ENCODE results near the gene MAG. TPM values are rescaled to one million over a fixed set of nuclear protein-coding genes. Genes with fewer than 3 reads are reported as not detected.

Gene MAG
- total RNA-seq, 1 experiment from 2014 or later = not detected

- Mint-ChIP-seq H3K27ac (ENCODE audit: low read depth, unreplicated experiment) (no peak overlapping the region), H3K27me3 (ENCODE audit: insufficient read depth, unreplicated experiment) (peaks cover 12% of the 10 kb centered on the region), H3K36me3 (ENCODE audit: insufficient read depth, unreplicated experiment) (no peaks in the 10 kb centered on the region), H3K4me3 (ENCODE audit: unreplicated experiment) (no peak overlapping the region), H3K4me1 (ENCODE audit: insufficient read depth, unreplicated experiment) (no peaks in the 10 kb centered on the region), H3K9me3 (ENCODE audit: unreplicated experiment) (no peaks in the 10 kb centered on the region)
- TF ChIP-seq, protein P1, sequence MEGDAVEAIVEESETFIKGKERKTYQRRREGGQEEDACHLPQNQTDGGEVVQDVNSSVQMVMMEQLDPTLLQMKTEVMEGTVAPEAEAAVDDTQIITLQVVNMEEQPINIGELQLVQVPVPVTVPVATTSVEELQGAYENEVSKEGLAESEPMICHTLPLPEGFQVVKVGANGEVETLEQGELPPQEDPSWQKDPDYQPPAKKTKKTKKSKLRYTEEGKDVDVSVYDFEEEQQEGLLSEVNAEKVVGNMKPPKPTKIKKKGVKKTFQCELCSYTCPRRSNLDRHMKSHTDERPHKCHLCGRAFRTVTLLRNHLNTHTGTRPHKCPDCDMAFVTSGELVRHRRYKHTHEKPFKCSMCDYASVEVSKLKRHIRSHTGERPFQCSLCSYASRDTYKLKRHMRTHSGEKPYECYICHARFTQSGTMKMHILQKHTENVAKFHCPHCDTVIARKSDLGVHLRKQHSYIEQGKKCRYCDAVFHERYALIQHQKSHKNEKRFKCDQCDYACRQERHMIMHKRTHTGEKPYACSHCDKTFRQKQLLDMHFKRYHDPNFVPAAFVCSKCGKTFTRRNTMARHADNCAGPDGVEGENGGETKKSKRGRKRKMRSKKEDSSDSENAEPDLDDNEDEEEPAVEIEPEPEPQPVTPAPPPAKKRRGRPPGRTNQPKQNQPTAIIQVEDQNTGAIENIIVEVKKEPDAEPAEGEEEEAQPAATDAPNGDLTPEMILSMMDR (IDR thresholded peaks at IDR 0.05; ENCODE audit: unreplicated experiment) = no peak
- intact Hi-C loops (cut with micrococcal nuclease) = no loop called here
- CTCF ChIA-PET = interaction anchor here (0.5 kb wide), 1 partner anchor 21 kb away, joined by 3 read pairs; no protein-coding TSS in a partner anchor
- POLR2A ChIA-PET = no interaction called here
- DNase-seq (ENCODE audit: unreplicated experiment) = no peak
- BruUV-seq (replicated peaks) = no TSS peak
Measured at GRCh38 chr19:35305181-35305580, 13.2 kb downstream of the MAG start.

DNA sequence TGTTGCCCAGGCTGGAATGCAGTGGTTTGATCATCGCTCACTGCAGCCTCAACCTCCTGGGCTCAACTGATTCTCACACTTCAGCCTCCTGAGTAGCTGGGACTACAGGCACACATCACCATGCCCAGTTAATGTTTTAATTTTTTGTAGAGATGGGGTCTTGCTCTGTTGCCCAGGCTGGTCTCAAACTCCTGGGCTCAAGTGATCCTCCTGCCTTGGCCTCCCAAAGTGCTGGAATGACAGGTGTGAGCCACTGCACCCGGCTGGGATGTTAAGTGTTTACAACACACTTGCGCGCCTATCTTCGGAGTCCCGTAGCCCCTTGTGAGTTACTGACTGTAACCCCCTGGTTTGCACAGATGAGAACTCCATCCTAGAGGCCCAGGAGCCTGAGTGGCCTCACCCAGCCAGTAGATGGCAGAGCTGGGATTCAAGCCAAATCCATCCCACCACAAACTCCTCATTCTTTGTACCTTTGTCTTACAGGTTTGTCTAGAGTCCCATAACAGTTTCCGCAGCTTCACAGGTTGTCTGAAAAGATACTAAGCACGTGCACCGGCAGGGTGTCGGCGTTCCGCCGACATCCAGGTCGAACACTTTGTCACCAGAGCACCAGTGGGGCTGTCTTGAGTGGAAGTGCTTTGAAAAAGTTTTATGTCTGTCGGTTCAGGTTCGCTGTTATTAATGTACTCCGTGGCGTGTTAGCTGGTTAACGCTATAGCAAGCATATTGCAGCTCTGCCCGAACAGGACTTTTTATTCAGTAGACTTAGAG, 14.7 kb downstream of the MAG start:
- H3K4me3 Mint-ChIP-seq (ENCODE audit: unreplicated experiment) = no peak overlapping the region
- ChIA-PET CTCF (interaction anchor here (0.5 to 1.4 kb wide), 2 partner anchors 9 to 71 kb away, joined by 3 to 4 read pairs; no protein-coding TSS in a partner anchor), POLR2A (no interaction called here)
- peaks cover 12% of the 10 kb centered on the region for H3K27me3 Mint-ChIP-seq (ENCODE audit: insufficient read depth, unreplicated experiment)
- intact Hi-C loops (cut with micrococcal nuclease) = no loop called here
- H3K27ac Mint-ChIP-seq (ENCODE audit: low read depth, unreplicated experiment) = no peak overlapping the region
- H3K9me3 Mint-ChIP-seq (ENCODE audit: unreplicated experiment) = no peaks in the 10 kb centered on the region
- BruUV-seq (replicated peaks) = no TSS peak
- H3K4me1 Mint-ChIP-seq (ENCODE audit: insufficient read depth, unreplicated experiment) = no peaks in the 10 kb centered on the region
- peak; percentile 24 for DNase-seq (ENCODE audit: unreplicated experiment)
- TF ChIP-seq, protein P1 (IDR thresholded peaks at IDR 0.05; ENCODE audit: unreplicated experiment) = no peak
- H3K36me3 Mint-ChIP-seq (ENCODE audit: insufficient read depth, unreplicated experiment) = no peaks in the 10 kb centered on the region

DNA sequence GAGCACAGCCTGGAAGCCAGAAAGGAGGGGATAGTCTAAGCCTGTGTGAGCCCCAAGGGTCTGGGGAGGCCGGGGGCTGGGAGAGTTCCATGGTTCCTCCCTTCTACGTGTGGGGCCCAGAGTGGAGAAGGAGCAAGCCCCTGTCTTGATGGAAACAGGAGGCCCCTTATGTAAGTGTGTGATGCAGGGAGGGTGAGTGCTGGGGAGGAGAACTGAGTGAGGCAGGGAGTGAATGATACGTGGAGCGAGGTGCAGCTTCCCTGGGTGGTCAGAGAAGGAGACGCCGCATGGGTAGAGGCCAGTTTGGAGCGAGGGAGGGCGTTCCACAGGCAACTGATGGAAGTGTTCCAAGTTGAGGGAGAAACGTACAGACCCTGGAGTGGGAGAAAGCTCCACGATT, 16.0 kb downstream of the MAG start:
- CTCF ChIA-PET = interaction anchor here (1.2 kb wide), 1 partner anchor 160 kb away, joined by 3 read pairs; no protein-coding TSS in a partner anchor
- POLR2A ChIA-PET = no interaction called here
- Mint-ChIP-seq H3K27me3 (ENCODE audit: insufficient read depth, unreplicated experiment) (peaks cover 12% of the 10 kb centered on the region), H3K4me1 (ENCODE audit: insufficient read depth, unreplicated experiment) (peaks cover under 1% of the 10 kb centered on the region), H3K27ac (ENCODE audit: low read depth, unreplicated experiment) (no peak overlapping the region), H3K4me3 (ENCODE audit: unreplicated experiment) (no peak overlapping the region), H3K36me3 (ENCODE audit: insufficient read depth, unreplicated experiment) (no peaks in the 10 kb centered on the region), H3K9me3 (ENCODE audit: unreplicated experiment) (no peaks in the 10 kb centered on the region)
- no TSS peak for BruUV-seq (replicated peaks)
- no peak for DNase-seq (ENCODE audit: unreplicated experiment)
- TF ChIP-seq, protein P1 (IDR thresholded peaks at IDR 0.05; ENCODE audit: unreplicated experiment) = no peak
- intact Hi-C loops (cut with micrococcal nuclease) = no loop called here

DNA sequence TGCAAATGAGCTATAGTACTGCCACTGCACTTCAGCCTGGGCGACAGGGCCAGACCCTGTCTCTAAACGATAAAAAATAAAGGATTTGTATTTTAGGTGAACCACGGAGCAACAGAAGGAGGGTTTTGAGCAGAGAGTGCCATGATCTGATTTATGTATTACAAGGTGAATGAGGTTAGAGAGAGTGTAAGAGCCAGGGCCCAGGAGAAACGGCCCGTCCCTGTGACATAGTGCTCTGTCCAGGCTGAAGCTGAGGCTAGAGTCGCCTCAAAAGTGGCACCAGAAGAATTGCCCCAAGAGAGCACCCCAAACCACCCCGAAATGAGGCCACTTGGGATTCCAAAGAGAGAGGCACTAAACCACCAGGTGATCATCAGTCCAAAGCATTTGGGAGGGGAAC, 16.9 kb downstream of the MAG start:
- CTCF ChIA-PET = interaction anchor here (0.6 kb wide), 1 partner anchor 28 kb away, joined by 3 read pairs; no protein-coding TSS in a partner anchor
- Mint-ChIP-seq H3K4me3 (ENCODE audit: unreplicated experiment) (no peak overlapping the region), H3K27ac (ENCODE audit: low read depth, unreplicated experiment) (no peak overlapping the region), H3K36me3 (ENCODE audit: insufficient read depth, unreplicated experiment) (no peaks in the 10 kb centered on the region), H3K9me3 (ENCODE audit: unreplicated experiment) (no peaks in the 10 kb centered on the region), H3K27me3 (ENCODE audit: insufficient read depth, unreplicated experiment) (peaks cover 4% of the 10 kb centered on the region), H3K4me1 (ENCODE audit: insufficient read depth, unreplicated experiment) (peaks cover 9% of the 10 kb centered on the region)
- no TSS peak for BruUV-seq (replicated peaks)
- POLR2A ChIA-PET = no interaction called here
- TF ChIP-seq, protein P1 (IDR thresholded peaks at IDR 0.05; ENCODE audit: unreplicated experiment) = no peak
- intact Hi-C loops (cut with micrococcal nuclease) = no loop called here
- DNase-seq (ENCODE audit: unreplicated experiment) = no peak

Data from MCF 10A (cell line).